Esophagus muscularis mucosa (tissue), 4 donors: ENCODE data around the gene SPPL2C. TPM values are rescaled to one million over a fixed set of nuclear protein-coding genes. Genes with fewer than 3 reads are reported as not detected.

Experiments used
- DNase-seq: peaks from one replicate; pipeline ENCODE4 v3.0.0-alpha.2; 2017; ENCODE audit errors: extremely low spot score
- H3K27ac ChIP-seq, 4 donors: fragments of 200-600 bp; sonication (generic); replicated peaks in 1 of 4; 1 replicate in 3 of 4; 2 replicates in 1 of 4; pipeline ENCODE4 v1.5.1; 2016 to 2019; ENCODE audit warnings: mild to moderate bottlenecking in 1 of 4
- H3K27me3 ChIP-seq, 4 donors: fragments of 200-600 bp; sonication (generic); one replicate each; pipeline versions ENCODE4 v1.5.1 to v1.6.0; 2016 to 2019
- H3K36me3 ChIP-seq, 4 donors: fragments of 200-600 bp; sonication (generic); one replicate each; pipeline ENCODE4 v1.5.1; 2016 to 2019
- H3K4me1 ChIP-seq, 4 donors: fragments of 200-600 bp; sonication (generic); one replicate each; pipeline ENCODE4 v1.5.1; 2016 to 2019
- H3K4me3 ChIP-seq, 4 donors: fragments of 200-600 bp; sonication (generic); 1 replicate in 2 of 4; 2 replicates in 2 of 4; pipeline ENCODE4 v1.5.1; 2016 to 2019; ENCODE audit warnings: mild to moderate bottlenecking in 4 of 4, moderate library complexity in 1 of 4
- H3K9me3 ChIP-seq, 4 donors: fragments of 200-600 bp; sonication (generic); 1 replicate in 3 of 4; 2 replicates in 1 of 4; pipeline ENCODE4 v1.5.1; 2016 to 2019
- CTCF ChIP-seq, 3 experiments: fragments of 200-600 bp in 2 of 3; fragments of 450-650 bp in 1 of 3; sonication (generic) in 2 of 3; IDR thresholded peaks; one replicate each; pipeline ENCODE4 v1.5.1; 2017 to 2019; ENCODE audit warnings: antibody characterized with exemption in 3 of 3, mild to moderate bottlenecking in 2 of 3, moderate library complexity in 1 of 3
- EP300 ChIP-seq: sonication (generic); formaldehyde crosslinking; IDR thresholded peaks from one replicate; pipeline ENCODE4 v1.6.1; 2017; ENCODE audit warnings: antibody characterized with exemption
- POLR2A ChIP-seq: fragments of 450-650 bp; IDR thresholded peaks from one replicate; pipeline ENCODE4 v1.6.1; 2017; ENCODE audit warnings: antibody characterized with exemption, moderate library complexity, mild to moderate bottlenecking, low read depth
- POLR2AphosphoS5 ChIP-seq, 2 donors: sonication (generic); formaldehyde crosslinking; IDR thresholded peaks; one replicate each; pipeline ENCODE4 v1.6.1; 2017; ENCODE audit warnings: antibody characterized with exemption in 2 of 2
- WGBS: methylation state at CpG from one replicate; pipeline ENCODE4 v1.1.5; 2018; 5-methylcytosine and 5-hydroxymethylcytosine counted together
- intact Hi-C: fragments of 100-400 bp; cut with DNase I; formaldehyde crosslinking; loops from one replicate; pipeline ENCODE4 v1.15.1; 2023
- total RNA-seq, 4 donors: library from RNA; depleted of rRNA; stranded (reverse); fragments of >200 nt; gene quantifications; one replicate each; pipeline versions ENCODE4 v1.1.0 to v1.2.1, GENCODE V29; 2016

The SPPL2C gene
- total RNA-seq, 4 donors from 2014 or later: not detected

GRCh38 chr17:45812102-45812501, 32.6 kb upstream of the SPPL2C start:
- Histone ChIP-seq H3K27ac (no peak overlapping the region), H3K9me3 (no peaks in the 10 kb centered on the region), H3K36me3 (no peaks in the 10 kb centered on the region), H3K4me3 (no peak overlapping the region), H3K4me1 (no peaks in the 10 kb centered on the region), H3K27me3 (peaks cover 0 to 45% (median 3%) of the 10 kb centered on the region in 4 donors)
- no peak for TF ChIP-seq EP300
- intact Hi-C loops: no loop called here
- DNase-seq: no peak
- WGBS: 70% methylated on average over 3 of the region's 3 CpGs

GRCh38 chr17:45813048-45813725, 31.5 kb upstream of the SPPL2C start:
- Histone ChIP-seq H3K4me1 (no peaks in the 10 kb centered on the region), H3K9me3 (no peaks in the 10 kb centered on the region), H3K36me3 (no peaks in the 10 kb centered on the region), H3K4me3 (no peak overlapping the region), H3K27ac (no peak overlapping the region), H3K27me3 (peaks cover 0 to 38% (median 3%) of the 10 kb centered on the region in 4 donors)
- WGBS: 34% methylated on average over 22 of the region's 22 CpGs
- intact Hi-C loops: no loop called here
- DNase-seq: no peak
- TF ChIP-seq POLR2AphosphoS5 (IDR thresholded peaks at IDR 0.05) (no peak), EP300 (no peak), POLR2A (no peak), CTCF (IDR thresholded peaks at IDR 0.05) (no peak)

GRCh38 chr17:45814622-45815606, 29.8 kb upstream of the SPPL2C start:
- Histone ChIP-seq H3K4me3 (no peak overlapping the region), H3K27ac (no peak overlapping the region), H3K9me3 (no peaks in the 10 kb centered on the region), H3K4me1 (no peaks in the 10 kb centered on the region), H3K36me3 (no peaks in the 10 kb centered on the region), H3K27me3 (peaks cover 0 to 37% (median 3%) of the 10 kb centered on the region in 4 donors)
- WGBS: 88% methylated on average over 13 of the region's 17 CpGs
- TF ChIP-seq EP300: no peak
- TF ChIP-seq CTCF (IDR thresholded peaks at IDR 0.05): no peak
- no peak for TF ChIP-seq POLR2A
- TF ChIP-seq POLR2AphosphoS5 (IDR thresholded peaks at IDR 0.05): no peak
- no peak for DNase-seq
- intact Hi-C loops: no loop called here

GRCh38 chr17:45815752-45816151, 28.9 kb upstream of the SPPL2C start:
- no peak for DNase-seq
- intact Hi-C loops: no loop called here
- no peak for TF ChIP-seq CTCF (IDR thresholded peaks at IDR 0.05)
- TF ChIP-seq POLR2A: no peak
- TF ChIP-seq POLR2AphosphoS5 (IDR thresholded peaks at IDR 0.05): no peak
- TF ChIP-seq EP300: no peak
- Histone ChIP-seq H3K27me3 (peaks cover 0 to 36% (median 3%) of the 10 kb centered on the region in 4 donors), H3K27ac (no peak overlapping the region), H3K9me3 (no peaks in the 10 kb centered on the region), H3K4me1 (no peaks in the 10 kb centered on the region), H3K36me3 (no peaks in the 10 kb centered on the region), H3K4me3 (no peak overlapping the region)
- 91% methylated on average over 6 of the region's 6 CpGs for whole genome bisulfite sequencing

- no peaks in the 10 kb centered on the region for H3K36me3 ChIP-seq
- intact Hi-C loops: no loop called here
- no peak overlapping the region for H3K4me3 ChIP-seq
- no peaks in the 10 kb centered on the region for H3K4me1 ChIP-seq
- no peak overlapping the region for H3K27ac ChIP-seq
- no peak for DNase-seq
- H3K9me3 ChIP-seq: no peaks in the 10 kb centered on the region
- 76% methylated on average over 6 of the region's 6 CpGs for WGBS
- peaks cover 0 to 27% (median 2%) of the 10 kb centered on the region in 4 donors for H3K27me3 ChIP-seq
- TF ChIP-seq EP300 (no peak), POLR2A (no peak), POLR2AphosphoS5 (IDR thresholded peaks at IDR 0.05) (no peak), CTCF (IDR thresholded peaks at IDR 0.05) (no peak)
Measured at GRCh38 chr17:45818041-45818440, 26.6 kb upstream of the SPPL2C start.
